Measurements from ENCODE around the gene NOM1.

DNA sequence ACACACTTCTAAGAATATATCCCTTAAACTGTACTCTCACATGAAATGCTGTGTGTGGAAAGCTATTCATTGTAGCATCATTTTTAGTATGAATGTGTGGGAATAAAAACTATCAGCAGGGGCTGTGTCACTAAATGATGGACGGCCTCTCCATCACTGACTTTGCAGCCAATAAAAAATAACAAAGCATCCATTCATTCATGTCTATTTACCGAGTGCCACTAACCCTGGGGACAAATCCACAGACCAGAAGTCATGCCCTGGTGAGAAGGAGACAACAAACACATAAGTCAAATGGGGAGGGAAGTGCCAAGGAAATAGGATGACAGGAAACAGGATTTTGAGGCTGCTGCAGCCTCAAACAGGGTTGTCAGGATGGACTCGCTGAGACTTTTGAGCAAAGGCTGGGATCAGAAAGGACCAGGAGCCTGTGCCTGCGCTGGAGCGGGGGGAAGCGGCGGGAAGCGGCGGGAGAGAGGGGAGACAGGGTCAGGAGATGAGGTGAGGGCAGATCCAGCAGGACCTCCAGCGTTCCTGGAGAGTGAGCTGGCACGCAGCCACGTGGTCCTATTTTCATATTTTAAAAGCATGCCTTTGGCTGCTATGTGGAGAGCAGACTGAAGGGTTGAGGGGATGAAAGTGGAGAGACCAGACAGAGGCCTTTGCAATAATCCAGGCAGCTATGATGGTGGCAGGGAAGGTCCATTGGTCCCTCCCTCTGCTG, 2.2 kb upstream of the NOM1 start:
- no peak for TF ChIP-seq EZH2 (optimal IDR thresholded peaks at IDR 0.05; ENCODE audit: low read depth, low read length)
- TF ChIP-seq, protein P1, sequence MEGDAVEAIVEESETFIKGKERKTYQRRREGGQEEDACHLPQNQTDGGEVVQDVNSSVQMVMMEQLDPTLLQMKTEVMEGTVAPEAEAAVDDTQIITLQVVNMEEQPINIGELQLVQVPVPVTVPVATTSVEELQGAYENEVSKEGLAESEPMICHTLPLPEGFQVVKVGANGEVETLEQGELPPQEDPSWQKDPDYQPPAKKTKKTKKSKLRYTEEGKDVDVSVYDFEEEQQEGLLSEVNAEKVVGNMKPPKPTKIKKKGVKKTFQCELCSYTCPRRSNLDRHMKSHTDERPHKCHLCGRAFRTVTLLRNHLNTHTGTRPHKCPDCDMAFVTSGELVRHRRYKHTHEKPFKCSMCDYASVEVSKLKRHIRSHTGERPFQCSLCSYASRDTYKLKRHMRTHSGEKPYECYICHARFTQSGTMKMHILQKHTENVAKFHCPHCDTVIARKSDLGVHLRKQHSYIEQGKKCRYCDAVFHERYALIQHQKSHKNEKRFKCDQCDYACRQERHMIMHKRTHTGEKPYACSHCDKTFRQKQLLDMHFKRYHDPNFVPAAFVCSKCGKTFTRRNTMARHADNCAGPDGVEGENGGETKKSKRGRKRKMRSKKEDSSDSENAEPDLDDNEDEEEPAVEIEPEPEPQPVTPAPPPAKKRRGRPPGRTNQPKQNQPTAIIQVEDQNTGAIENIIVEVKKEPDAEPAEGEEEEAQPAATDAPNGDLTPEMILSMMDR (IDR thresholded peaks at IDR 0.05; ENCODE audit: low read length): no peak
